Ureter (tissue), 1 donor: ENCODE results near the gene SLC25A5. TPM values are rescaled to one million over a fixed set of nuclear protein-coding genes. Genes with fewer than 3 reads are reported as not detected.
A peak's percentile ranks its signal among the peaks of the same experiment; 100 is the strongest.
"Not testable (repeated sequence)": the region's sequence is repeated elsewhere in the genome, so short reads cannot be mapped to it uniquely, and the experiment has no call there.

ENCODE experiments used
- DNase-seq: peaks from one replicate; pipeline ENCODE4 v3.0.0-alpha.2; 2020; ENCODE audit warnings: low spot score
- total RNA-seq: library from RNA; stranded (reverse); gene quantifications from one replicate; pipeline ENCODE4 v1.2.4, GENCODE V29; 2023
- donor health status: DM: yes; HTN: yes; CAD: no.

Gene SLC25A5
- total RNA-seq, result 243 TPM

DNA sequence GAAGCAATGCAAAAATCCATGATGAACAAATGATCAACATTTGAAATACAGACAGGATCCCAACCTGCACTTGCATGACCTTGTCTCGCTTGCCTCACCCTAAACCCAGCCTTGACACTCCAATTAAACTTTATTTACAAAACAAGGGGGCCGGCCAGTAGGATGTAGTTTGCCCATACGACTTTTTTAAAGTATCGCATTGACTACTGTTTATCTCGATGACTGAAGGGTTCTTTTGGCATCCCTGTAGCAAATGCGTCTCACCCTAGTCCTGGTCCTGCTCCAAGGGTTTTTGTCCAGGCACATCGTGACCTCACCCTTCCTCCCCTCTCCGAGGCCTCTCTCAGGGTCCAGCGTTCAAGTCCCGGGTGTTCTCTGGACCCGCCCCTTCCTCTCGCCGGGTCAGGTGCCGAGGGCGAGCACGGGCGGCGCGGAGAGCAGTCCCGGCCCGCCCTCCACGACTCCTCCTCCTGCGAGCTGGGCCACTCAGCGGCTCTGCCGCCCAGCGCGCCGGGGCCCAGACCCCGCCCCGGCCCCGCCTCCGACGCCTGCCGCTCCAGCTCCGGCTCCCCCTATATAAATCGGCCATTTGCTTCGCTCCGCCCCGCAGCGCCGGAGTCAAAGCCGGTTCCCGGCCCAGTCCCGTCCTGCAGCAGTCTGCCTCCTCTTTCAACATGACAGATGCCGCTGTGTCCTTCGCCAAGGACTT lies at the start of gene SLC25A5:
Gene SLC25A5, plus strand, starts transcription at position 603 of the 709 bp plus-strand sequence. Its CDS starts 72 bp downstream, at position 675.
- DNase-seq, result peak; percentile 85

GRCh38 chrX:119419146-119419545 lies 49.1 kb upstream of the SLC25A5 start:
- no peak for DNase-seq

GRCh38 chrX:119419898-119420297 lies 48.3 kb upstream of the SLC25A5 start:
- no peak for DNase-seq

DNA sequence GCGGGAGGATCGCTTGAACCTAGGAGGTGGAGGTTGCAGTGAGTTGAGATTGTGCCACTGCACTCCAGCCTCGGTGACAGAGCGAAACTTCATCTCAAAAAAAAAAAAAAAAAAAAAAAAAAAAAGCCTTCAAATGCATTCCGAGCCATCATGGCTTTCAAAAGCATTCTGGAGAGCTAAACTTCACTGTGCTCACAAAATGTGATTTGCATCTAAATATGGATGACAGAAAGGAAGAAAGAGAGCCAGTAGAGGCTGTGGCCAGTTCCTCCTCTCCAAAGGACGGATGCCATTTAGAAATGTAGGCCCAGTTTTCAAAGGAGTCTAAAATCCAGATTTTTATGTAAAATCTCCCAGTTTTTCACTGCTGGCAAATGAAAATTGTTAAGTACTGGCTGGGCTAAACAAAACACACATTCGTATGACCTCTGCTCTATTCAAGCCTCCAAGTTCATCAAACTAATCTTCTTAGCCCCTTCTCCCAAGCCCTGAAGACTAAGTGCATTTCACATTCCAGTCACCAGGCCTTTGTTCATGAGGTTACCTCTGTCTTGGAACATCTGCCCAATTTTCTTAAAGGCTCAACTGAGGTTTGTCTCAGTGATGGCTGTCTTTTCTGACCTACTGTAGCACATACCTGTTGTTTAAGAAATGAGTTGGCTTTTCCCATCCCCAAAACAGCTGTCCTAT lies 47.1 kb upstream of the SLC25A5 start:
- DNase-seq, result no peak

DNA sequence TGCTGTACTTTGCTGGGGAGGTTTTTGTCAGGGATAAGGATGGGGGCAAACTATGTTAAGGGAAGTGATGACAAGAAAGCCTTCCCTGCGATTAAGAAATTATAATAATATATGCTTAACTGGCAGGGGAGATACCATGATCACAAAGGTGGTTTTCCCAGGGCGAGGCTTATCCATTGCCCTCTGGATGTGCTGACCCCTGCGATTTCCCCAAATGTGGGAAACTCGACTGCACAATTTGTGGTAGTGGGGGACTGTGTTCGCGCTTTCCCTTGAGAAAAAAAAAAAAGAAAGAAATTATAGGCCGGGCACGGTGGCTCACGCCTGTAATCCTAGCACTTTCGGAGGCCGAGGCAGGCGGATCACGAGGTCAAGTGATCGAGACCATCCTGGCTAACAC lies 44.6 kb upstream of the SLC25A5 start:
- DNase-seq, result no peak

DNA sequence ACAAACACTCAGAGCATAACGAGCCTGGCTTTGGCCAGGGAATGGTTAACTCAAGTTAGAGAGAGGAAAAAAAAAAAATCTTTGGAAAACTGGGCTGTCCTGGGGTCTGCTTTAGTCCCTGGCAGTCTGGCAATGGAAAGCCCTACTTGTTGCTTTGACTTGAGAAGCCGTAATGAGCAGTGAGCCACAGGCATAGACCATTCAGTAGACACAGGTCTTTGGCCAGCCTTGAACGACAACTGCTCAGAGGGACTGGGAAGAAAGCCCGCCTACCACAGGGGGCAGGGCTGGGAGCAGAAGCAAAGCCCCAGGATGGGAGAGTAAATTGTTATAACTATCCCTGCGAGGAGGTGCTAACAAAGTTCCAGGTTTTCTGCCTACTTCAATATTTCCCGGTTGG lies 43.2 kb upstream of the SLC25A5 start:
- DNase-seq, result no peak

GRCh38 chrX:119427024-119427794 lies 41.0 kb upstream of the SLC25A5 start:
- no peak for DNase-seq

DNA sequence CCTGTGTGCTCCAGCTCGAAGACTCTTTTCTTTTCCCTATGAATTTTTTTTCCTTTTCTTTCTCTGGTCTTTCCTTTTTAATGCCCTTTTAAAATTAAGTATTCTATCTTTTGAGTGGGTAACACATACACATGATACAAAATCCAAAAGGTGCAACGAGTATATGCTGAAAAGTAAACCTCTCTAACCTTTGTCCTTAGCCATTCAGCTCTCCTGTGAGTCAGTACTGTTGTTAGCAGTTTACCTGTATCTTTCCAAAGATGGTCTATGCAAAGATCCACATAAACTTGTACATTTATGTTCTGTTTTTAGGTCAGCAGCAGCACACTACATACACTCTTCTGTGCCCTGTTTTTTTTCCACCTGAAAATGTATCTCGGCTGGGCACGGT lies 40.5 kb upstream of the SLC25A5 start:
- DNase-seq, result no peak

DNA sequence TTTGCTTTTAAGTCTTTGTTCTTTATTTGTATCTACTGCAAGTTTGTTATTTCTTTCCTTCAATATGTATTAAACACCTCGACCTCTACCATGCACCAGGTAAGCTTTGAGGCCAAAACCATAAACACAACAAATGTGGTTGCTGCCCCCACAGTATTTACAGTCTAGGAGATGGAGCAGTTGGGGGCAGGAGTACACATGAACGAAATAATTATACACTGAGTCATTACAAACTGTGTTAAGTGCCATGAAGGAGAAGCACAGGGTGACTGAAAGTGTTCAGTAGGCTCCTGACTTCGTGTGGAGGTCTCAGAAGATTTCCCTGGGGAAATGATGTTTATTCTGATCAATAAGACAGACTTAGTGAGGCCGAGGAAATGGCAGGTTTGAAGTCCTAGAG lies 38.8 kb upstream of the SLC25A5 start:
- DNase-seq, result no peak

GRCh38 chrX:119441295-119441694 lies 26.9 kb upstream of the SLC25A5 start:
- DNase-seq, result not testable (repeated sequence)

GRCh38 chrX:119442286-119442685 lies 26.0 kb upstream of the SLC25A5 start:
- DNase-seq, result no peak

GRCh38 chrX:119453202-119453601 lies 15.0 kb upstream of the SLC25A5 start:
- DNase-seq, result no peak

DNA sequence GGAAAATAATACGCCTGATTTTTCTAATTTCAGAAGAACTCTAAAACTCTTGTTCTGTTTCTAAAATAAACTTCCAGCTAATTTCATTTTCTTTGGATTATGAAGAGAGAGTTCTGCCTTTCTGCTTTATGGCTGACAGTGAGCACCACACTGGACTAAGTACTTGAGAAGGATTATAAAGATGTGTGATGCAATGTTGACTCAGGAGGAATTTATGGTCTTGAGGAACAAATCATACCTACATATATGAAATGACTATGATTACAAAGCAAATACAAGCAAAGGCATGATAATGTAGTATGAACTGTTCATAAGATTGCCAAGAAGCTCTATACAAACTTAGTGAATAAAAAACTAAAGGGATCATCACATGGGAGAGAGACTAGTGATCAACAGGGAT lies 13.0 kb upstream of the SLC25A5 start:
- no peak for DNase-seq

DNA sequence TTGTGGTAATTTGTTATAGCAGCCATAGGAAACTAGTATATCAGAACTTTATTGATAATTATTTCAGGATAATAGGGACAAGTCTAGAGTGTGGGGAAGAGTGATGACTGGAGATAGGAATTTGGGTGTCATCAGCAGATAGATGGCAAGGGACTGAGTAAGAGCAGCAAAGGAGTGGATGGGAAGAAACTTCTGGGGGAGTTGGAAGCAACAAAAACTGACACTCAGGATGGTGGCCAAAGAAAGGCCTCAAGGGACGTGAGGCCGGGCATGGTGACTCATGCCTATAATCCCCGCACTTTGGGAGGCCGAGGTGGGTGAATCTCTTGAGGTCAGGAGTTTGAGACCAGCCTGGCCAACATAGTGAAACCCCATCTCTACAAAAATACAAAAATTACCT lies 9.1 kb upstream of the SLC25A5 start:
- DNase-seq, result no peak

DNA sequence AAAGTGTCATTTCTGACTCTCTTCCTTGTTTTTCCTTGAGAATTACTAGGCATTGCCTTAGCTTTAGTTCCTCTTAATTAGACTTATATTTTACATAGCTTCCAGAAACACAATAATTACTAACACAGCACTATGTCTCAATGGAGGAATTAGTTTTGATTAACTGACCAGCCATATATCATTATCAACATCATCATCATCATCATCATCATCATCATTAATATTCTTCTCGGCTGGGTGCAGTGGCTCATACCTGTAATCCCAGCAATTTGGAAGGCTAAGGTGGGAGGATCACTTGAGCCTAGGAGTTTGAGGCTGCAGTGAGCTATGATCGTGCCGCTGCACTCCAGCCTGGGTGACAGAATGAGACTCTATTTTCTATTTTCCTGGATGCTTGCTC lies 2.7 kb upstream of the SLC25A5 start:
- DNase-seq, result no peak

DNA sequence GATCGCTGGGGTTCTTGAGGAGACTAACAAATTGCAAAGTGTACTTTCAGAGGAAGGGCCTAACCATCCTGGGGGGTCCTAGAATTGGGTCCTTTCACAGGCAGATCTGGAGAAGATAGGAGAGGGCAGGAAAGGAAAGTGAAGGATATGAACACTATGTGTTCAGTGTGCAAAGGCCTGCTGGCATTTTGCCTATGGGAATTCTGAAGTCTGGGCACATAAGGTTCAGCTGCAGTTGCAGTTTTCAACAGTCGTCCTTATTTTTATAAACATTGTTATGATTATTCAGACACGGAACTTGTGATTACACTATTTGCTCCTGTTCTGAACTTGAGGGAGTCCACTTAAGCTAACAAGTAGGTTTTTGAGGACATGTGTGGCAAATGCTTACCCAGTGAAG lies 1.3 kb upstream of the SLC25A5 start:
- DNase-seq, result no peak

GRCh38 chrX:119467433-119467832 lies 811 bp upstream of the SLC25A5 start:
- no peak for DNase-seq

GRCh38 chrX:119468551-119469312 lies 488 bp downstream of the SLC25A5 start:
- DNase-seq, result peak; percentile 89

DNA sequence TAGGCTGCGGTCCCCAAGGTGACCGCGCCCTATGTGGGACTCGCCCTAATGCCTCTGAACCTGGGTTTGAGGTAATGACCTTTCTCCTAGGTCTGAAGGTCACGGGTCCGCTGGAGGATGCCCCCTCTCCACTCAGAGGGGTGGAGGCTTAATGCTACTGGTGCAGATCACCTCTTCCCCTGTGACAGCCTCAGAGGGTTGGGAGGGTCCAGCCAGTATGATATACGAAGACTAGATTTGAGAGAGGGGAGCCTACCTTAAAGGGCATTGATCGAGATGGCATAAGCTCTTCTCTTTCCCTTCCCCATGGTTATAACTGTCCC lies 1.0 kb downstream of the SLC25A5 start:
- DNase-seq, result no peak

DNA sequence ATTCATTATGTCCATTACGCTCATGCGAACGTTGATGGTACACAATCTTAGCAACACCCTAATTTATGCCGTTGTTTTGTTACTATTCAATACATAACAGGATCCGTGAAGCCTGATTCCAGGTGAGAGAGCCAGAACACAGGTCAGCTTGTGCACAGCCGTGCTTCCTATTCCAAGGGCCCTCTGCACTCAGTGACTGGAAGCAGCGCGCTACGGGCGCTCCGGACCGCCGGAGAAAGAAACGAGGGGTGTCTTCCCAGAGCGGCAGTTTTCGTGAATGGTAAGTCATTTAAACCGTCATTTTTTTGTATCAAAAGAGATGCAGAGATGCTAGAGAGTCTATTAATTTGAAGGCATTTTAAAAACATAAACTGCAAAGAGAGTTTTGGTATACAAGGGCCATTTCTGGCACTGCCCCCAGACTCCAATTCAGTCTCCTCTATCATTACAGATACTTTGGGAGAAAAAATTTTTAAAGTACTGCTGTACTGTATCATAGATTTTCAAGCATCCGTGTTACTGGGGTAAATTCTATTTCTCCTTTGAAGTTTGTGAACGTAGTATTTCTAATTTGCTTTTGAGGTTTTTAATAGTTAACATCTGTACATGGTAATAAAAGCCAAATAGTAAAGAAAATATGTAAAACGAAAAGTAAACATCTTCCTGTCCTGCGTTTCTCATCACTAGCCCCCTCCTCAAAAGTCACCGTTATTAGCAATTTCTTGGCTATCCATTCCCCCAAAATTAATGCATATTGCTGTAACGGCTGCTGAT lies 6.6 kb downstream of the SLC25A5 start:
- no peak for DNase-seq

- no peak for DNase-seq
Observed at GRCh38 chrX:119475389-119476101, 7.3 kb downstream of the SLC25A5 start.
